Measurements from ENCODE around the gene UBR4. TPM values are rescaled to one million over a fixed set of nuclear protein-coding genes. Genes with fewer than 3 reads are reported as not detected.

Gene UBR4
- polyA plus RNA-seq, 3 donors from 2014 or later, result 1.5 to 23.7 (median 8.0) TPM

DNA sequence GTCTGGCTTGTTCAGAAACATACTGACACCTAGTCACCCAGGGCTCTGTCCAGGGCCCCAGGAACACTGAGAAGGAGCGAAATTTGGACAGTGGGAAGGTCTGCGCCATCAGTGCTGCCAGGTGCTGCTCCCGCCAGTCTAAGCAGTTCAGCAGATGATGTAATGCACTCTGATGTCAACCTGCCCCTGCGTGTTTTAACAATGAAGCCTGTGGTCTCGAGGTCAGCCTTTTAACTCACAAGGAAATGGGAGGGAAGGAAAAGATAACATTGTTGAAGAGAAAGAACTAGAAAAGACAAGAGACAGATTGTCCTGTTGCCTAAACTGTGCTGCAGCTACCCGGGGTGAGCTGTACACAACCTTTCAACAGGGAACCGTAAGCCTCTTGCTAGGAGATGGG is 127.0 kb downstream of the UBR4 start:
- no peaks in the 10 kb centered on the region for H3K4me1 Mint-ChIP-seq
- H3K27ac Mint-ChIP-seq, result peak overlapping the region in 2 of 6 donors; percentile 71 to 83
- H3K4me3 Mint-ChIP-seq, result no peak overlapping the region
- H3K9me3 Mint-ChIP-seq, result no peaks in the 10 kb centered on the region
- peaks cover 18 to 69% (median 33%) of the 10 kb centered on the region in 3 donors for H3K36me3 Mint-ChIP-seq
- DNase-seq, result no peak
- H3K27me3 Mint-ChIP-seq (ENCODE audit: low read depth in 3 of 3), result peaks cover 0 to 5% (median 0%) of the 10 kb centered on the region in 3 donors

- Mint-ChIP-seq H3K27ac (peak overlapping the region in 1 of 6 donors; percentile 67), H3K4me3 (no peak overlapping the region), H3K27me3 (ENCODE audit: low read depth in 3 of 3) (peaks cover 0 to 6% (median 0%) of the 10 kb centered on the region in 3 donors), H3K9me3 (no peaks in the 10 kb centered on the region), H3K36me3 (peaks cover 32 to 78% (median 47%) of the 10 kb centered on the region in 3 donors), H3K4me1 (no peaks in the 10 kb centered on the region)
- DNase-seq, result no peak
Observed at GRCh38 chr1:19081218-19081893, 128.7 kb downstream of the UBR4 start.

- peaks cover 38 to 81% (median 54%) of the 10 kb centered on the region in 3 donors for H3K36me3 Mint-ChIP-seq
- DNase-seq, result no peak
- no peak overlapping the region for H3K4me3 Mint-ChIP-seq
- H3K4me1 Mint-ChIP-seq, result peaks cover 0 to 3% of the 10 kb centered on the region in 2 donors
- peaks cover 0 to 6% (median 0%) of the 10 kb centered on the region in 3 donors for H3K27me3 Mint-ChIP-seq (ENCODE audit: low read depth in 3 of 3)
- H3K9me3 Mint-ChIP-seq, result no peaks in the 10 kb centered on the region
- no peak overlapping the region for H3K27ac Mint-ChIP-seq
Observed at GRCh38 chr1:19080721-19081120, 129.3 kb downstream of the UBR4 start.

- Mint-ChIP-seq H3K9me3 (no peaks in the 10 kb centered on the region), H3K4me3 (no peak overlapping the region), H3K36me3 (peaks cover 46 to 84% (median 60%) of the 10 kb centered on the region in 3 donors), H3K27ac (no peak overlapping the region), H3K4me1 (peaks cover 3 to 12% of the 10 kb centered on the region in 2 donors), H3K27me3 (ENCODE audit: low read depth in 3 of 3) (peaks cover 0 to 6% (median 0%) of the 10 kb centered on the region in 3 donors)
- DNase-seq, result no peak
Observed at GRCh38 chr1:19079541-19080472, 130.3 kb downstream of the UBR4 start.

DNA sequence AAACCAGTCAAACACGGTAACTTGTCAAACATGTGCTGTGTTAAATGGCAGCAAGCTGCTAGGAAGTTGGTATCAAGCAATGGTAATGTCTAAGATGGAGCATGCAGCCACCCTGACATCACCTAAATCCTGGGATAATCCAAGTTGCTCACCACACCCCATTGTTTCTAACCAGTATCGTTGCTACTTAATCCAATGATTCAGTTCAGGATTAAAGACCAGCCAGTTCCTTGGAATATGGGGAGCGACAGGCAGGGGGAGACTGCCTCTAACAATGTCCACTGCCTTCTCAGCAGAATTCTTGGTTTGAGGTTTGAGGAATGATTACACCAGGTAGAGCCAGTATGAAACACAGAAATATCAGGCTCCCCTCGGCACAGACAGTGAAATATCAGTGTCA is 131.5 kb downstream of the UBR4 start:
- peaks cover 0 to 7% (median 2%) of the 10 kb centered on the region in 3 donors for H3K27me3 Mint-ChIP-seq (ENCODE audit: low read depth in 3 of 3)
- H3K27ac Mint-ChIP-seq, result no peak overlapping the region
- H3K9me3 Mint-ChIP-seq, result no peaks in the 10 kb centered on the region
- no peak overlapping the region for H3K4me3 Mint-ChIP-seq
- H3K36me3 Mint-ChIP-seq, result peaks cover 51 to 82% (median 62%) of the 10 kb centered on the region in 3 donors
- peaks cover 11 to 19% of the 10 kb centered on the region in 2 donors for H3K4me1 Mint-ChIP-seq
- DNase-seq, result no peak

GRCh38 chr1:19076841-19077616 is 133.0 kb downstream of the UBR4 start:
- Mint-ChIP-seq H3K9me3 (no peaks in the 10 kb centered on the region), H3K4me3 (no peak overlapping the region), H3K27me3 (ENCODE audit: low read depth in 3 of 3) (peaks cover 0 to 3% (median 2%) of the 10 kb centered on the region in 3 donors), H3K4me1 (peaks cover 11 to 19% of the 10 kb centered on the region in 2 donors), H3K36me3 (peaks cover 41 to 82% (median 58%) of the 10 kb centered on the region in 3 donors), H3K27ac (no peak overlapping the region)
- DNase-seq, result no peak

DNA sequence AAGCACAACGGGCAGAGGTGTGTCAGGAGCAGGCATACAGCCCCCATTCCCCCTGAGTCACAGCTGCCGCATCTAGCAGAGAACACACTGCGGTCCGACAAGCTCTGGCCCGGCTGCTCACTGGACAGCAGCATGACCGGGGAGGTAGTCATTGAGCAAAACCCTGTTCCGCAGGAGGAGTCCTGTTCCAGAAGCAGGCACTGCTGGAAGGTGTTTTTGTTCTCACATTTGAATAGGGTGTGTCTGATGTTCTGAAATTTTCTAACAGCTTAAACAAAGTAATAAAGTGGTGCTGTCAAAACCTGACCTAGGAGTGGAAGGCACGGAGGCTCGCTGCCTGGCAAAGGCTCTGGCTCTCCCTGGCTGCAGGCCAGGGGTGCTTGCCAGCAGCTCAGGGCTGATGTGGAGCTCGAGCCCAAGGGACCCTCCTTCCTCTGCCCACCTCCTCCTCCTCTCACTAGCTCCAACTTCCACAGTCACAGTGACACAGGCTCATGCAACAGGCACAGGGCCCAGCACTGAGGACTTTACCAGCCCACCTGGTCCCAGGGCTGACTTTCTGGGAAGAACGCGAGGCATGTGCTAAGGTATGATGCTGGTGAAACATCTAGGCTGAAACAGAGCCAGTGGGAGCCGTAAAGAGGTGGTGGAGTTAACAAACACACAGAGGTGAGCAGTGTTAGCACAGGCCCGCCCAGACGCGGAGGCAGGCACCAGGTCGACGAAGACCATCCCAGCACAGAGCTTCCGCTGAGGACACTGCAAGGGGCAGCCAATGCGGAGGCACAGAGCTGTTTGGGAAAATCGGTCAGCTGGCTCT is 135.0 kb downstream of the UBR4 start:
- Mint-ChIP-seq H3K27ac (peak overlapping the region in 1 of 6 donors; percentile 20), H3K4me1 (peaks cover 11 to 19% of the 10 kb centered on the region in 2 donors), H3K4me3 (no peak overlapping the region), H3K27me3 (ENCODE audit: low read depth in 3 of 3) (peaks cover 0 to 3% (median 2%) of the 10 kb centered on the region in 3 donors), H3K9me3 (no peaks in the 10 kb centered on the region), H3K36me3 (peaks cover 35 to 67% (median 46%) of the 10 kb centered on the region in 3 donors)
- DNase-seq, result no peak

DNA sequence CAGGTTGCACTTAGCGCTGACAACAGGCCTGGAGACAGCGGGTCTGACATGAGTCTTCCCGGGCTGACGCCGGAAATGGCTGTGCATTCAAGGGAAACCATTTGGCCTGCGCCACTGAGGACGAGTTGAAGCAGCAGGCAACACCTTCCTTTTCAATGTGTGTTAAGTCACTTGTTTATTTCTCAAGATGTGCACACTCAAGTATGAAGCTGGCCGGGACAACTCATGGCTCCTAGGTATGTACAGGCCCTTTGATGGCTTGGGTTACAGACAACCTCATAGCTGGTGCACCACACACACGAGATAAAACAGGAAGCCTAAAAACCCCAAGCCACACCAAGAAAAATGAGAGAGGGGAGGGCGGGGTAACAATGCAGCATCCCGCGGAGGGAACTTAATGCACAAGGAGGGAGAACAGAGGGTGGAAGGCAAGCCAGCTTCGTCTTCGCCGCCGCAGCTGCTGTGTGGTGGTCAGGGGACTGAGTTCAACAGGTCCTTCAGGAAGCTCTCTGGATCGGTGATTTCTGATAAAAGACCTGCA is 135.6 kb downstream of the UBR4 start:
- H3K27me3 Mint-ChIP-seq (ENCODE audit: low read depth in 3 of 3), result peaks cover 0 to 6% (median 3%) of the 10 kb centered on the region in 3 donors
- H3K4me1 Mint-ChIP-seq, result peaks cover 11 to 19% of the 10 kb centered on the region in 2 donors
- H3K9me3 Mint-ChIP-seq, result no peaks in the 10 kb centered on the region
- peak; percentile 25 to 42 (median 26) for DNase-seq
- peak overlapping the region in 3 of 5 donors; percentile 9 to 36 (median 30) for H3K4me3 Mint-ChIP-seq
- H3K36me3 Mint-ChIP-seq, result peaks cover 35 to 61% (median 41%) of the 10 kb centered on the region in 3 donors
- H3K27ac Mint-ChIP-seq, result peak overlapping the region in 5 of 6 donors; percentile 14 to 60 (median 29)

DNA sequence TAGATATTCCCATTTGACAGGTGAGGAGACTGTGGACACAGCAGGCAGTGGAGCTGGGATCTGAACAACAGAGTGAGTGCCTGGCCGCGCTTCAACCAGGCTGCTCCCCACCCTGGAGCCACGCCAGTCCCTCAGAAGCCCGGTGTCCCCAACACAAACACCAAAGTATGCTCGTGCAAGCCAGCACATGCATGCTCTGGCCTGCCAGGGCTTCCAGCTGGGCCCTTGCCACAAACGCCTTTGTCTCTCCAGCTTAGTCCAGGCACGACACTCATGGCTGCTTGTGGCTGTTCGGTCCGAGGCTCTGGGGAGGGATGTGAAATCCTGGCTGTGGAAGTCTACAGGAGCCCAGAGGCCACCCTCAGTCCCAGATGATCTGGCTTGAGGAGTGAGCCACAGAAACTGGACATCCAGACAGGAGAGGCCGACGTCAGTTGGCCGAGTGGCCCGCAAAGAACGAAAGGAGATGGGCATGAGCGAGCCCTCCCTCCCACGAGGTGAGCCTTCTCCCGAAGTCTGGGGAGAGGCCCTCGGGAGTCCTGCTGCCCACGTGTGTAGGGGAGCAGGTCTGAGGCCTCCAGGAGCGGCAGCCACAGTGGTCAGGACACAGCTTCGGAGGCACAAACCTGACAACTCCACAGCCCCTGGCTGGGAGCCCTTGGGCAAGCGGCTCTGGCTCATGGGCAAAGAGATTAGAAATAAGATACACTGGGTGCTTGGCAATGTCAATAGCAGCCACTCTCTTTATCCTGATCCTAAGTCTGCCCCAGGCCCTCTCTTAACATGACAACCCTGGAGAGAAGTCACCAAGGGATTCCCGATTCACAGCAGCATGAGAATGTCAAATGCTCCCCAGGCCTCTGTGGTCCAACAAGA is 136.5 kb downstream of the UBR4 start:
- Mint-ChIP-seq H3K4me1 (peaks cover 11 to 19% of the 10 kb centered on the region in 2 donors), H3K27ac (no peak overlapping the region), H3K36me3 (peaks cover 35 to 55% (median 41%) of the 10 kb centered on the region in 3 donors), H3K4me3 (no peak overlapping the region), H3K9me3 (no peaks in the 10 kb centered on the region), H3K27me3 (ENCODE audit: low read depth in 3 of 3) (peaks cover 0 to 6% (median 3%) of the 10 kb centered on the region in 3 donors)
- DNase-seq, result no peak

GRCh38 chr1:19072285-19072981 is 137.6 kb downstream of the UBR4 start:
- no peak for DNase-seq
- peaks cover 11 to 19% of the 10 kb centered on the region in 2 donors for H3K4me1 Mint-ChIP-seq
- H3K9me3 Mint-ChIP-seq, result no peaks in the 10 kb centered on the region
- peaks cover 0 to 6% (median 3%) of the 10 kb centered on the region in 3 donors for H3K27me3 Mint-ChIP-seq (ENCODE audit: low read depth in 3 of 3)
- no peak overlapping the region for H3K27ac Mint-ChIP-seq
- peaks cover 28 to 44% (median 34%) of the 10 kb centered on the region in 3 donors for H3K36me3 Mint-ChIP-seq
- no peak overlapping the region for H3K4me3 Mint-ChIP-seq

- Mint-ChIP-seq H3K4me1 (peaks cover 11 to 19% of the 10 kb centered on the region in 2 donors), H3K4me3 (no peak overlapping the region), H3K27me3 (ENCODE audit: low read depth in 3 of 3) (peaks cover 0 to 6% (median 3%) of the 10 kb centered on the region in 3 donors), H3K36me3 (peaks cover 23 to 40% (median 29%) of the 10 kb centered on the region in 3 donors), H3K27ac (no peak overlapping the region), H3K9me3 (no peaks in the 10 kb centered on the region)
- DNase-seq, result no peak
Observed at GRCh38 chr1:19071674-19072281, 138.3 kb downstream of the UBR4 start.
